HG03066 (cell line): ENCODE data around the gene DPPA2.
"Not testable (repeated sequence)": the region's sequence is repeated elsewhere in the genome, so short reads cannot be mapped to it uniquely, and the experiment has no call there.

Experiments used
- ATAC-seq: cut with Tn5 transposase; IDR thresholded peaks from one replicate; pipeline ENCODE4 v1.9.1; 2021; ENCODE audit warnings: low read depth; ENCODE audit not compliant: unreplicated experiment

Gene DPPA2

GRCh38 chr3:109316162-109316730 is at the start of gene DPPA2:
DPPA2 (minus strand) TSS chr3:109316517; CDS start chr3:109314542, 1,975 bp downstream.
- no peak for ATAC-seq

DNA sequence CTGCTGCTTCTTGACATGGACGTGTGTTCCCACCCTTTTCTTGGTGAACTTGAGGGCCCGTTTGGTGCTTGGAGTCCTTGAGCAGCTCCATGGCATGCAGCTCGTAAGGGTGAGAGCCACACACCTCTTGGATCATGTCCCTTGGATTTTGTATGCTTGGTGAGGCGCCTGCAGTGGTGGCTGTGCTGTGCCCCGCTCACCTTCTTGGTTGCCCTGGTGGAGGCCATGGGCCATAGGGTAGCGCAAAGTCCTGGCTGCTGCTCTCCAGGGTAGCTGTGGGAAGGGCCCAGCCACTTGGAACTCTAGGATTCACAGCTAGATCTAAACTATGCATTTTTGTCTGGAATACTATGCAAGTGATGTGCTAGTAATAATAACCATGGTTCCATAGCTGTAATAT is 47.8 kb upstream of the DPPA2 start:
- no peak for ATAC-seq

GRCh38 chr3:109363634-109364033 is 47.3 kb upstream of the DPPA2 start:
- ATAC-seq, result no peak

DNA sequence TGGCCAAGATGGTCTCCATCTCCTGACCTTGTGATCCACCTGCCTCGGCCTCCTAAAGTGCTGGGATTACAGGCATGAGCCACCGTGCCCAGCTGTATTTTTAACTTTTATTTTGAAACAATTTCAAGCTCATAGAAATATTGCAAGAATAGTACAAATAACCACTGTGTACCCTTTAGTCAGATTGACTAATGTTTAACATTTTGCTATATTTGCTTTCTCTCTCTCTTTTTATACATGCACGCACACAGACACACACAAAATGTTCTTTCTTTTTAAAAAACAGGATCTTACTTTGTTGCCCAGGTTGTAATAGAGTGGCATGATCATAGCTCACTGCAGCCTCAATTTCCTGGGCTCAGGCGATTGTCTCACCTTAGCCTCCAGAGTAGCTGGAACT is 46.5 kb upstream of the DPPA2 start:
- no peak for ATAC-seq

DNA sequence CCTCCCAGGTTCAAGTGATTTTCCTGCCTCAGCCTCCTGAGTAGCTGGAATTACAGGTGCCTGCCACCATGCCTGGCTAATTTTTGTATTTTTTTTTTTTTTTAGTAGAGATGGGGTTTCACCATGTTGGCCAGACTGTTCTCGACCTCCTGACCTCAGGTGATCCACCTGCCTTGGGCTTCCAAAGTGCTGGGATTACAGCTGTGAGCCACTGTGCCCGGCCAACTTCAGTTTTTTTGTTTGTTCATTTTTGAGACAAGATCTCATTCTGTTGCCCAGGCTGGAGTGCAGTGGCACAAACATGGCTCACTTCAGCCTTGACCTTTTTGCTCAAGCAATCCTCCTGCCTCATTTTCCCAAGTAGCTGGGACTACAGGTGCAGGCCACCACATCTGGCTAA is 42.5 kb upstream of the DPPA2 start:
- not testable (repeated sequence) for ATAC-seq

GRCh38 chr3:109356442-109357155 is 40.3 kb upstream of the DPPA2 start:
- no peak for ATAC-seq

- ATAC-seq, result no peak
These were observed 39.5 kb upstream of the DPPA2 start for GRCh38 chr3:109355625-109356441.

- no peak for ATAC-seq
These were observed 36.7 kb upstream of the DPPA2 start for GRCh38 chr3:109353057-109353456.

DNA sequence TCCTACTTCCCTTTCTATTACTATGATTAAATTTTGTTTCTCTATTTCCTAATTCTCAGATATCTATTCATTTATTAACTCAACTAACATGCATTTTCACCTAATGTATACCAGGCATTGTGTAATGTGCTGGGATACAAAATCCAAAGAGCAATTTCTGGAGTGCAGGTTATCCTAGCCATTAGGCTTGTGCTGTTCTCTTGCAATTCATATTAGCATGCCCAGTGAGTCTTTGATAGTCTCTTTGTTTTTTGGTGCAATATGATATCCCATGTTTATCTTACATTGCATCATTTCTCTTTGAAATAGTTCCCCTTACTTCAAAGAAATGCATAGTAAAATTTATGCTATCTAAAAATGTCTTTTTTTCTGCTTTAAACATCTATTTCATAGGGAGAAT is 34.9 kb upstream of the DPPA2 start:
- ATAC-seq, result no peak

DNA sequence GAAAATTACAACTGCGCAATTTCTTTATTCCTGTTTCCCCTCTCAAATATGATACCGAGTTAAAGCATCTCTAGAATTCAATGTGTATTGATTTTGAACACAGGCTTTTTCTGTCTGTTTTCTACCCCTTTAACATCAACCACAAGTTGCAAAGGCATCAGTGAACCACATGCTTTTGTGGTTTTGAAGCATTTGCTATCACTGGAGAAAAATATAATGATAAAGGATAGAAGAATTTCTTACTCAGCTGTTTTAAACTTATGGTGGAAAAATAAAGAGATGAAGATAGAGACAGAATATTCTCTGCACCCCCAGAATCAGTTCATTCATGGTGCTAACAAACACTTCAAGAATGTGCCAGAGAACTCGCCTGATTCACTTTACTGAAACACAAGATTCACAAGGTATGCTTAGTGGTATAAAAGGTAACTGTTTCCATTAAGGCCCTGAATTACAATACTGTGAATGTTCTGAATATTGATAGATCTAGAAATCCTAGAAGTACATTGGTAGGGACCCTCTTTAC is 30.5 kb upstream of the DPPA2 start:
- ATAC-seq, result no peak

GRCh38 chr3:109346099-109346498 is 29.8 kb upstream of the DPPA2 start:
- ATAC-seq, result no peak

GRCh38 chr3:109339714-109340648 is 23.7 kb upstream of the DPPA2 start:
- ATAC-seq, result no peak

DNA sequence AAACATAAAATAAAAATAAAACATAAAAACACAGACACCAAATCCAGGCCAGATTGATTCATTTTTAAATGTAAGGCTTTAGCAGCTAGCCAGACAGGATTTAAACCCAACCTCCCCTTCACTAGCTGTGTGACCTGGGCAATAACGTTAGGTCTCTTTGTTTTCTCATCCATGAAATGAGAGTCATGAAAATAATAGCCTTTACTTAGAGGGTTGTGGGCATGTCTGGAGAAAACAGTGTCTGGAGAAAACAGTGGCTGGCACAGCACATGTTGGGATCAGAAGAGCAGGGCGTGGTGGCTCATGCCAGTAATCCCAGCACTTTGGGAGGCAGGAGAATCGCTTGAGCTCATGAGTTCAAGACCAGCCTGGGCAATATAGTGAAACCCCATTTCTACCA is 22.9 kb upstream of the DPPA2 start:
- ATAC-seq, result no peak

DNA sequence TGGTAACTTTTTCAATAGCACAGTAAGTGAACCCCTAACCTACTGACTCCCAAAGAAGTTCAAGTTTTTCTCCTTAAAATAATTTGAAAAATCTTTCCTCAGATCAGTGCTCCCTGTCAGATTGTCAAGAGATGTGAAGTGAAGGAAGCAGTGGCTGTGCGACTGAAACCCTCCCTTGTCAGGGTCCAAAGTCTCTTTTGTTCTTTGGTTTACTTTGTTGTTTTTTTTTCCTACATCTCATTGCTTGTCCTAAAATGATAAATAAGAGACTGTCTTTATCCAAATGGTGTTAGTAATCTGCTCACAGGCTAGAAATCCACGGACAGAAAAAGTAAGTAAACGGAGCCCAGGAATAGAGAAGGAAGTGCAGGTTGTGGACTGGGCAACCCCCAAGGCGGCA is 22.0 kb upstream of the DPPA2 start:
- no peak for ATAC-seq

DNA sequence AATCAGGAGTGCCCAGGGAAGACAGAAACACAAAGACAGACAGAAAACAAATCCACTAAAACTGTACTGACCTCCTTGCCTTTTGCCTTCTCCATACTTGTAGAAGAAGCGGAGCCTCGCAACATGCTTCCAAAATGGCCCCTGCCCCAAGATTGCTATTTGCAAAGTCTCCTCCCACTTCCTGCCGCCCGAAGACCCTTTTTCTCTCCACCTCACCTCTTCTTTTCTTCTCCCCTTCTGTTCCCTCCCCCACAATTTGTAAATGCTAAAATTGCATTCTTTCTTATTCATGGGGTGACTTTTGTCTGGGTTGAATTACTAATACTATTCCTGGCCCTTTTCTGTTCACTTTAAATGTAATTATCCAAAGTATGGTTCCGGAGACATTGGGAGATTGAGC is 21.1 kb upstream of the DPPA2 start, which contains the start of gene DPPA4:
Gene DPPA4, minus strand, starts transcription at position 154 of the 400 bp plus-strand sequence. Its CDS starts 29 bp downstream, at position 125.
- no peak for ATAC-seq

DNA sequence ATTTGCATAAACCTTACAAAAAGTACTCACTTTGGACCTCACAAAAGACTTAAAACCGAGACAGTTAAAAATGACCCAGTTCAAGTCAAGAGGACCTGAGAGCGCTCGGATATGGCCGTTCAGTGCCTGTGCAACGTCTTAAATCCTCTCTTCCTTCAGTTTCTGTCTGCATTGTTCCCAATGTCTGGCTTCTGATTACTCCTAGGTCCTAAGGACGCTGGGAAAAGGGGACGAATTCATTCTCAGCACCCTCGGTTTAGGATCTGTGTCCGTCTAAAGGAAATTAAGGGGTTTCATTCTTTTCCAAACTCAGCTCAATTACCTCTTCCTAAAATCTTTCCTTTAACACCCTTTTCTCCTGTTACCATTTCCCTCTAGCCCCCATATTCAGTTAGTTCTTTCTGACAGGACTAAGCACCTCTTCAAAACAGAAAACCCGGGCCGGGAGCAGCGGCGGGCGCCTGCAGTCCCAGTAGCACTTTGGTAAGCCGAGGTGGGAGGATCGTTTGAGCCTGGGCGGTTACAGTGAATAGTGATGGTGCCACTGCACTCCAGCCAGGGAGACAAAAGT is 20.1 kb upstream of the DPPA2 start:
- ATAC-seq, result no peak

GRCh38 chr3:109334572-109334971 is 18.3 kb upstream of the DPPA2 start:
- no peak for ATAC-seq

GRCh38 chr3:109331692-109332091 is 15.4 kb upstream of the DPPA2 start:
- ATAC-seq, result no peak

DNA sequence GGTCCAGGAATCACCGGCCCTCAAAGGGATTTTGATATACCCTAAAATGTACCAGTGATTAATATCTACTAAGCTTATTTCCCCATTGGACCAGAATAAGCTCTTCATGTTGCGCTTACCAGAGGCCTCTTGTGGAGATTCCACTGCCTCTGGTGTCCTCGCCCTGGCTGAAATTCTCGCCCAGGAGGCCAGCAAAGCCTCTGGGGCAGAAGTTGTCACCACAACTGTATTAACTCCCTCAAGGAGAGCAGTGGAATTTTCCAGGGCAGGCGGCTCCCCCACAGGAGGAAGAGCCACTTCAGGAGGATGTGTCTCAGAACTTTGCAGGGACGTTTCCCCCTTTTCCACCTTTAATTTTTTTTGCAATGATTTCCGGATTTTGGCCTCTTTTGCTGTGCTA is 14.1 kb upstream of the DPPA2 start:
- ATAC-seq, result no peak

- no peak for ATAC-seq
These were observed 11.9 kb upstream of the DPPA2 start for GRCh38 chr3:109328202-109328601.
